Cardiac muscle cell (in vitro differentiated cells and primary cell): ENCODE data around the gene CRELD2. TPM values are rescaled to one million over a fixed set of nuclear protein-coding genes. Genes with fewer than 3 reads are reported as not detected.
A peak's percentile ranks its signal among the peaks of the same experiment; 100 is the strongest.

Experiments
- DNase-seq, 2 donors: peaks; one replicate each; pipeline versions ENCODE4 v3.0.0 to v3.0.0-alpha.2; 2010 to 2017; ENCODE audit warnings: low read depth in 1 of 2, low spot score in 1 of 2
- H3K27ac ChIP-seq: fragments of 200-600 bp; sonication (generic); 2 replicates; pipeline ENCODE4 v1.5.1; 2016
- H3K27me3 ChIP-seq: fragments of 200-600 bp; sonication (generic); 2 replicates; pipeline ENCODE4 v1.6.0; 2016; ENCODE audit warnings: control low read depth
- H3K36me3 ChIP-seq: fragments of 200-600 bp; sonication (generic); 2 replicates; pipeline ENCODE4 v1.5.1; 2016; ENCODE audit warnings: control low read depth
- H3K4me1 ChIP-seq: fragments of 200-600 bp; sonication (generic); 2 replicates; pipeline ENCODE4 v1.8.1; 2017; ENCODE audit warnings: low read depth, mild to moderate bottlenecking, mixed run types
- H3K4me3 ChIP-seq: fragments of 200-600 bp; sonication (generic); 2 replicates; pipeline ENCODE4 v1.5.1; 2016; ENCODE audit warnings: mild to moderate bottlenecking
- H3K9me3 ChIP-seq: fragments of 200-600 bp; sonication (generic); 2 replicates; pipeline ENCODE4 v1.5.1; 2017; ENCODE audit warnings: low read depth, mild to moderate bottlenecking, control low read depth
- CTCF ChIP-seq: IDR thresholded peaks from 2 replicates; pipeline ENCODE4 v1.5.1; 2012; ENCODE audit warnings: low read depth, mild to moderate bottlenecking, low read length
- polyA plus RNA-seq: library from polyadenylated mRNA; unstranded; fragments of >200 nt; fragmentation: Nextera tagmentation; extraction: Ambion mirVana; gene quantifications from 2 replicates; pipeline ENCODE4 v1.2.1, GENCODE V29; 2016
- total RNA-seq: library from RNA; depleted of rRNA; stranded (reverse); fragments of >200 nt; gene quantifications from 2 replicates; pipeline ENCODE4 v1.2.3, GENCODE V29; 2016

CRELD2 gene
- total and polyA plus RNA-seq, 2 experiments from 2014 or later: 36.0 to 112 TPM

GRCh38 chr22:49913446-49913845, 5.0 kb upstream of the CRELD2 start:
- no peak overlapping the region for H3K4me3 ChIP-seq
- H3K27me3 ChIP-seq: no peaks in the 10 kb centered on the region
- no peak overlapping the region for H3K27ac ChIP-seq
- H3K4me1 ChIP-seq: no peaks in the 10 kb centered on the region
- no peak for DNase-seq
- H3K9me3 ChIP-seq: no peaks in the 10 kb centered on the region
- TF ChIP-seq CTCF: no peak
- peaks cover 4% of the 10 kb centered on the region for H3K36me3 ChIP-seq

GRCh38 chr22:49914256-49914655, 4.2 kb upstream of the CRELD2 start:
- no peak for DNase-seq

GRCh38 chr22:49915610-49916009, 2.8 kb upstream of the CRELD2 start:
- Histone ChIP-seq H3K4me3 (no peak overlapping the region), H3K27me3 (no peaks in the 10 kb centered on the region), H3K27ac (no peak overlapping the region), H3K4me1 (peaks cover 6% of the 10 kb centered on the region), H3K36me3 (peaks cover 4% of the 10 kb centered on the region), H3K9me3 (no peaks in the 10 kb centered on the region)
- no peak for TF ChIP-seq CTCF
- no peak for DNase-seq

More at GRCh38 chr22:49914256-49914655, 4.2 kb upstream of the CRELD2 start:
- Histone ChIP-seq H3K4me3 (no peak overlapping the region), H3K36me3 (peaks cover 4% of the 10 kb centered on the region), H3K9me3 (no peaks in the 10 kb centered on the region), H3K27me3 (no peaks in the 10 kb centered on the region), H3K4me1 (peaks cover 2% of the 10 kb centered on the region), H3K27ac (no peak overlapping the region)
- TF ChIP-seq CTCF: no peak

- no peaks in the 10 kb centered on the region for H3K9me3 ChIP-seq
- H3K4me3 ChIP-seq: no peak overlapping the region
- peaks cover 4% of the 10 kb centered on the region for H3K36me3 ChIP-seq
- DNase-seq: no peak
- H3K27me3 ChIP-seq: no peaks in the 10 kb centered on the region
- peaks cover 6% of the 10 kb centered on the region for H3K4me1 ChIP-seq
- TF ChIP-seq CTCF: no peak
- no peak overlapping the region for H3K27ac ChIP-seq
Measured at GRCh38 chr22:49916831-49917230, 1.6 kb upstream of the CRELD2 start.

- peak overlapping the region; percentile 74 for H3K4me3 ChIP-seq
- no peak for DNase-seq
- no peak for TF ChIP-seq CTCF
- no peaks in the 10 kb centered on the region for H3K27me3 ChIP-seq
- H3K9me3 ChIP-seq: no peaks in the 10 kb centered on the region
- H3K27ac ChIP-seq: peak overlapping the region; percentile 61
- no peaks in the 10 kb centered on the region for H3K36me3 ChIP-seq
- H3K4me1 ChIP-seq: peaks cover 6% of the 10 kb centered on the region
Measured at GRCh38 chr22:49918911-49919881, 762 bp downstream of the CRELD2 start.
